WTC11 (cell line): ENCODE data around the gene UNC13D.

ENCODE experiments used
- FOXJ3 ChIP-seq: sonication (generic); formaldehyde crosslinking; IDR thresholded peaks from 2 replicates; pipeline ENCODE4 v1.9.0; 2021; ENCODE audit warnings: missing genetic modification reagents, mild to moderate bottlenecking, borderline replicate concordance
- NR3C1 ChIP-seq: sonication (generic); formaldehyde crosslinking; conservative IDR thresholded peaks from 2 replicates; pipeline ENCODE4 v1.8.1; 2023; ENCODE audit warnings: low read depth, mild to moderate bottlenecking, missing genetic modification reagents
- RELA ChIP-seq: sonication (generic); formaldehyde crosslinking; IDR thresholded peaks from 2 replicates; pipeline ENCODE4 v1.8.1; 2022; ENCODE audit warnings: missing genetic modification reagents, mild to moderate bottlenecking, borderline replicate concordance
- TF ChIP-seq, protein P1 (sequence below): fragments of 200-600 bp; IDR thresholded peaks from 2 replicates; pipeline ENCODE4 v1.8.0; 2022; ENCODE audit warnings: antibody characterized with exemption
- TF ChIP-seq, protein P2 (sequence below): sonication (generic); formaldehyde crosslinking; IDR thresholded peaks from 2 replicates; pipeline ENCODE4 v1.8.1; 2022; ENCODE audit warnings: low read depth, mild to moderate bottlenecking, moderate library complexity, missing genetic modification reagents, borderline replicate concordance
- TF ChIP-seq, protein P3 (sequence below): sonication (generic); formaldehyde crosslinking; IDR thresholded peaks from 2 replicates; pipeline ENCODE4 v1.8.0; 2022; ENCODE audit warnings: mild to moderate bottlenecking, missing genetic modification reagents

DNA sequence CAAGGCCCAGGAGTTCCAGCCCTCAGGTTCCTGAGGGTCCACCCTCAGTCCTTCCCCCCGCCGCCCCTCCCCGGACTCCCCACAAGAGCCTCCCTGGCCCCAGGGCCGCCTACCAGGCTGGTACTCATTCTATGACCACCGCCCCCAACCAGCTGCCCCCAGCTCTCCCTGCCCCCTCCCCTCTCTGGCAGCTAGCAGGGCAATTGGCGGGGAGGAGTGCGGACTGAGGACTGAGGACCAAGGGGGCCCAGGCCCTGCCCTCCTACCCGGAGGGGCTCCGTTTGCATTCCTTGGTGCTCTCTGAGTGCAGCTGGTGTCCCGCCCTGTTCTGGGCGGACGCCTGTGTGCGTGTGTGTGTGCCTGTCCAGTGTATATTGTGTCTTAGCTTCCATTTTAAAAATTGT, 19.1 kb downstream of the UNC13D start:
- TF ChIP-seq, protein P1, sequence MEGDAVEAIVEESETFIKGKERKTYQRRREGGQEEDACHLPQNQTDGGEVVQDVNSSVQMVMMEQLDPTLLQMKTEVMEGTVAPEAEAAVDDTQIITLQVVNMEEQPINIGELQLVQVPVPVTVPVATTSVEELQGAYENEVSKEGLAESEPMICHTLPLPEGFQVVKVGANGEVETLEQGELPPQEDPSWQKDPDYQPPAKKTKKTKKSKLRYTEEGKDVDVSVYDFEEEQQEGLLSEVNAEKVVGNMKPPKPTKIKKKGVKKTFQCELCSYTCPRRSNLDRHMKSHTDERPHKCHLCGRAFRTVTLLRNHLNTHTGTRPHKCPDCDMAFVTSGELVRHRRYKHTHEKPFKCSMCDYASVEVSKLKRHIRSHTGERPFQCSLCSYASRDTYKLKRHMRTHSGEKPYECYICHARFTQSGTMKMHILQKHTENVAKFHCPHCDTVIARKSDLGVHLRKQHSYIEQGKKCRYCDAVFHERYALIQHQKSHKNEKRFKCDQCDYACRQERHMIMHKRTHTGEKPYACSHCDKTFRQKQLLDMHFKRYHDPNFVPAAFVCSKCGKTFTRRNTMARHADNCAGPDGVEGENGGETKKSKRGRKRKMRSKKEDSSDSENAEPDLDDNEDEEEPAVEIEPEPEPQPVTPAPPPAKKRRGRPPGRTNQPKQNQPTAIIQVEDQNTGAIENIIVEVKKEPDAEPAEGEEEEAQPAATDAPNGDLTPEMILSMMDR = no peak
- TF ChIP-seq, protein P2, sequence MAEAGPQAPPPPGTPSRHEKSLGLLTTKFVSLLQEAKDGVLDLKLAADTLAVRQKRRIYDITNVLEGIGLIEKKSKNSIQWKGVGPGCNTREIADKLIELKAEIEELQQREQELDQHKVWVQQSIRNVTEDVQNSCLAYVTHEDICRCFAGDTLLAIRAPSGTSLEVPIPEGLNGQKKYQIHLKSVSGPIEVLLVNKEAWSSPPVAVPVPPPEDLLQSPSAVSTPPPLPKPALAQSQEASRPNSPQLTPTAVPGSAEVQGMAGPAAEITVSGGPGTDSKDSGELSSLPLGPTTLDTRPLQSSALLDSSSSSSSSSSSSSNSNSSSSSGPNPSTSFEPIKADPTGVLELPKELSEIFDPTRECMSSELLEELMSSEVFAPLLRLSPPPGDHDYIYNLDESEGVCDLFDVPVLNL = no peak
- no peak for TF ChIP-seq RELA (CRISPR knock-in tag)
- TF ChIP-seq, protein P3, sequence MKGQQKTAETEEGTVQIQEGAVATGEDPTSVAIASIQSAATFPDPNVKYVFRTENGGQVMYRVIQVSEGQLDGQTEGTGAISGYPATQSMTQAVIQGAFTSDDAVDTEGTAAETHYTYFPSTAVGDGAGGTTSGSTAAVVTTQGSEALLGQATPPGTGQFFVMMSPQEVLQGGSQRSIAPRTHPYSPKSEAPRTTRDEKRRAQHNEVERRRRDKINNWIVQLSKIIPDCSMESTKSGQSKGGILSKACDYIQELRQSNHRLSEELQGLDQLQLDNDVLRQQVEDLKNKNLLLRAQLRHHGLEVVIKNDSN = no peak
- TF ChIP-seq NR3C1 (CRISPR knock-in tag) = no peak
- TF ChIP-seq FOXJ3 (CRISPR knock-in tag) = no peak
